DND-41 (cell line): ENCODE measurements around the gene HCN1.

ENCODE experiments used
- EZH2 ChIP-seq: IDR thresholded peaks from 3 replicates; pipeline ENCODE4 v1.6.1; 2012; ENCODE audit warnings: borderline replicate concordance, low read depth, mild to moderate bottlenecking, moderate library complexity, low read length, inconsistent platforms; ENCODE audit not compliant: severe bottlenecking
- TF ChIP-seq, protein P1 (sequence below): IDR thresholded peaks from 2 replicates; pipeline ENCODE4 v1.5.1; 2012; ENCODE audit warnings: borderline replicate concordance, low read length, moderate library complexity, mild to moderate bottlenecking; ENCODE audit not compliant: poor library complexity, severe bottlenecking; ENCODE audit errors: extremely low read depth

DNA sequence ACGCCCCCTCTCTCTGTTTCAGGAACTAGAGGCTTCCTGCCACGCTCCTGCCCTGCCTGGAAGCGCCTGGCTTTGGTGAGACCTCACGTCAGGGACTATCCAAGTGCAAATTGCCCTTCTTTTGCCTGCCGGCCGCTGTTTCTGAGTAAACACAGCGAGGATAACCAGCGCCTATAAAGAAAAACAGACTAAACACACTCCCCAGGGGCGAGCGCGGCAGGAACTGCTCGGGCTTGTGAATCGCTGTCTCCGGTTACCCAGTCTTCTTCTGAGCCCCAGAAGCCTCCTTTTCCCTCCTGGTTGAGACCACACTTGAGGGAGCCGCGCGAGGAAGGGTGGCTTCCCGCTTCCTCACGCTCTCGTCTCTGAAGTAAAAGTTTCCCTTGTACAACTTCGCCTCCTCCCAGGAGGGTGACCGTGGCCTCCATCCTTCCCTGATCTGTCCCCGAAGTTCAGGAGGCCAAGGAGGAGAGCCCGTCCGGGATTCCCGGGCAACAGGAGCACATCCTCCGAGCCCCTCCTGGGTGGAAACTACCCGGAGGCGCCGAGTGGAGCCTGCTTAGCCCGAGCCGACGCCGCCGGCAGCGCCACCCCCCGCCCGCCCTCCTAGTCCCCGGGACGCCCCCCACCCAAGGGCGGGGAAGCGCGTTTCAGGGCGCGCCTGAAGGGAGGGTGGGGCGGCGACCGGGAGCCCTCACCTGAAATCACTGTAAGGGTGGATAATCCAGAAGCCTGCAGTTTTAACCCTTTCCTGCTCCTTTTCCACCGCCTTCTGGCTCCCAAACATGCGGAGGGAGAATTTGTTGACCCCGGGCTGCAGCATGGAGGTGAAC lies 993 bp downstream of the HCN1 start:
- TF ChIP-seq, protein P1, sequence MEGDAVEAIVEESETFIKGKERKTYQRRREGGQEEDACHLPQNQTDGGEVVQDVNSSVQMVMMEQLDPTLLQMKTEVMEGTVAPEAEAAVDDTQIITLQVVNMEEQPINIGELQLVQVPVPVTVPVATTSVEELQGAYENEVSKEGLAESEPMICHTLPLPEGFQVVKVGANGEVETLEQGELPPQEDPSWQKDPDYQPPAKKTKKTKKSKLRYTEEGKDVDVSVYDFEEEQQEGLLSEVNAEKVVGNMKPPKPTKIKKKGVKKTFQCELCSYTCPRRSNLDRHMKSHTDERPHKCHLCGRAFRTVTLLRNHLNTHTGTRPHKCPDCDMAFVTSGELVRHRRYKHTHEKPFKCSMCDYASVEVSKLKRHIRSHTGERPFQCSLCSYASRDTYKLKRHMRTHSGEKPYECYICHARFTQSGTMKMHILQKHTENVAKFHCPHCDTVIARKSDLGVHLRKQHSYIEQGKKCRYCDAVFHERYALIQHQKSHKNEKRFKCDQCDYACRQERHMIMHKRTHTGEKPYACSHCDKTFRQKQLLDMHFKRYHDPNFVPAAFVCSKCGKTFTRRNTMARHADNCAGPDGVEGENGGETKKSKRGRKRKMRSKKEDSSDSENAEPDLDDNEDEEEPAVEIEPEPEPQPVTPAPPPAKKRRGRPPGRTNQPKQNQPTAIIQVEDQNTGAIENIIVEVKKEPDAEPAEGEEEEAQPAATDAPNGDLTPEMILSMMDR, result no peak
- no peak for TF ChIP-seq EZH2
